ENCODE measurements around the gene CAMK1D.

CAMK1D gene

DNA sequence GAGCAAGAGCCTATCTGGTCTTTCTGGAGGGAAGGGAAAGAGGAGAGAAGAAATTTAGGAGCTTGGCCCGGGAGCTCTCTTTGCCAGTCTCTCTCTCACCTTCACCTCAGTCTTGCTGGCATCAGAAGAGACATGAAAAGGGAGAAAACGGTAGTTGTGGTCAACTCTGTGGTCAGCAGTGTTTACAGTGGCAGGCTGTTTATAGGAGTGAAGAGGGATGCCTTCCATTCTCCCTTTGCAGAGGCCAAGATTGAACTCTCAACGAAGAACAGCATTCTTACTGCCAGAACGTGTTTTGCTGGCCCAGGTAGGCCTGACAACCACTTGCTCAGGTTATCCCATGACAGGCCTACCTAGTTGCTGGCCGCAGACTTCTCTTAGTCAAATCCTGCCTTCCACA is 518.9 kb downstream of the CAMK1D start:
- no peak for TF ChIP-seq POLR2A (IDR thresholded peaks at IDR 0.05; ENCODE audit: low read depth, low read length)
- DNase-seq (ENCODE audit: insufficient read length, low spot score), result no peak
- FAIRE-seq, result no peak

DNA sequence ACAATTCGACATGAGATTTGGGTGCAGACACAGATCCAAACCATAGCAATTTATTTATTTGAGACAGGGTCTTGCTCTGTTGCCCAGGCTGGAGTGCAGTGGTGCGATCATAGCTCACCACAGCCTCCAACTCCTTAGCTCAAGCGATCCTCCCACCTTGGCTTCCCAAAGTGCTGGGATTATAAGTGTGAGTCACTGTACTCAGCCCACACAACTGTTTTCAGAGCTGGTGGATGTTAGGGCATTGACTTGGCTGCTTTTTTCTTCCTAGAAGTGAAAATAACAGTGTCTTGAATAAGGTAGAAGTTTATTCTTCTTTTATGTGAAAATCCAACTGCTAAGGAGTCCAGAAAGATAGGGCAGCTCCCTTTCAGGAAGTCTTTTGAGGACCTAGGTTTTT is 520.1 kb downstream of the CAMK1D start:
- no peak for FAIRE-seq
- no peak for TF ChIP-seq POLR2A (IDR thresholded peaks at IDR 0.05; ENCODE audit: low read depth, low read length)
- DNase-seq (ENCODE audit: insufficient read length, low spot score), result no peak

DNA sequence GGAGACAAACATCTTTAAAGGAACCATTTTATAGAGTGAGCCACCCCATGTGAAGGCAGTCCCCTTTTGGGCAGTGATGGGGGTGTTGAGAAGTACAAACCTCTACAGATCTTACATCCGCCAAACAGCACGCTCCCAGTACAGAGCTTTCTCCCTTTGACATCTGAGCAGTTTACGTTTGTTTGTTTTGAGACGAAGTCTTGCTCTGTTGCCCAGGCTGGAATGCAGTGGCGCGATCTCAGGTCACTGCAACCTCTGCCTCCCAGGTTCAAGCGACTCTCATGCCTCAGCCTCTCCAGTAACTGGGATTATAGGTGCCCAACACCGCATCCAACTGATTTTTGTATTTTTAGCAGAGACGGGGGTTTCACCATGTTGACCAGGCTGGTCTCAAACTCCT is 523.2 kb downstream of the CAMK1D start:
- FAIRE-seq, result no peak

DNA sequence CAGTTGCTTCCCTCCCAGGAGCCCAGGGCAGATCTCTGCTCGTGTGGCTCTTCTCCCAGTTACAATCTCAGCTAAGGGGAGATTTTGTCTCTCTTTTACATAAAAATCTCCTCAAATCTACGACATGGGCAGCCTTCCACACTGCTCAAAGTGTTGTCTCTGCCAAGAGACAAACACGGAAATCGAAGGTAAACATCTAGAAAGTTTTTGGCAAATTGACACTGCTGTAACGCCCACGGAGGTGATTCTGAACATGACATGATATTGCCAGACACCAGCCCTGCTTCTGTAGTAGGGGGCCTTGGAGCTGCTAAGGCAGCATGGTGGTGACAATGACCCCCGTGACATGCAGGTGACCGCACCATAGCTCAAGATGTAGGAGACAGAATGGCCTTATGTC is 523.8 kb downstream of the CAMK1D start:
- TF ChIP-seq POLR2A (IDR thresholded peaks at IDR 0.05; ENCODE audit: low read depth, low read length), result no peak
- FAIRE-seq (no peak), DNase-seq (ENCODE audit: insufficient read length, low spot score) (no peak)

More for the DNA sequence above, 523.2 kb downstream of the CAMK1D start:
- DNase-seq (ENCODE audit: insufficient read length, low spot score), result no peak
- no peak for TF ChIP-seq POLR2A (IDR thresholded peaks at IDR 0.05; ENCODE audit: low read depth, low read length)

DNA sequence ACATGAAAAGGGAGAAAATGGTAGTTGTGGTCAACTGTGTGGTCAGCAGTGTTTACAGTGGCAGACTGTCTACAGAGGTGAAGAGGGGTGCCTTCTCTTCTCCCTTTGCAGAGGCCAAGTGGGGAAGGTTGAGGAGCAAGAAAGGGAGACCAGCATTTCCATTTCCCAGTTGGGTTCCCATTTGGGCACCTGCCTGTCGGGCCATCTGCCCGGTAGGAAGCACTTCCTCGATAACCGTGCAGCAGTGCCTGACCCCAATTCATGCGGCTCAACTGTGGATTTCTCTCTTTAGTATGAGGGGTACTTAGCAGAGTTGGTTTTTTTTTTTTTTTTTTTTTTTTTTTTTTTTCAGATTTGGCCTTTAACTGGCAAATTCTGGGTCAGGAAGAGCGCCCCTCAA is 525.2 kb downstream of the CAMK1D start:
- TF ChIP-seq POLR2A (IDR thresholded peaks at IDR 0.05; ENCODE audit: low read depth, low read length), result no peak
- FAIRE-seq (no peak), DNase-seq (ENCODE audit: insufficient read length, low spot score) (no peak)

DNA sequence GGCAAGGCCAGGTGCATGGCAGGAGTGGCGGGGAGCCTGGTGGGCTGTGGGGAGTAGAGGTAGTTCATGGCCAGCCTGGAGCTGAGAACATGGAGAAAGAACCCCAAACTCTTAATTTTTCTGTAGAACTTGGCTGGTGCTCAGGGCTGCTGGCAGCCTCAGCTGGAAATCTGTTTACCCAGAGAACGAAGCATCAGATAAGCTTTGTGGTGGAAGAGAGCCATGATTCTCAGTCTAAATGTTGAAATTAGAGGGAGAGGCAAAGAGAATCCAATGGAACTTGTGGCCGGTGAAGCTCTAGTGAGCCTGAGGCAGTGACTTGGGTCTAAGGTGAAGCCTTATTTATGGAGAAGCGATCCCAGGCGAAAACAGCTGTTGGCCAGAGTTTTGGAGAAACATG is 525.8 kb downstream of the CAMK1D start:
- FAIRE-seq (no peak), DNase-seq (ENCODE audit: insufficient read length, low spot score) (no peak)
- no peak for TF ChIP-seq POLR2A (IDR thresholded peaks at IDR 0.05; ENCODE audit: low read depth, low read length)

DNA sequence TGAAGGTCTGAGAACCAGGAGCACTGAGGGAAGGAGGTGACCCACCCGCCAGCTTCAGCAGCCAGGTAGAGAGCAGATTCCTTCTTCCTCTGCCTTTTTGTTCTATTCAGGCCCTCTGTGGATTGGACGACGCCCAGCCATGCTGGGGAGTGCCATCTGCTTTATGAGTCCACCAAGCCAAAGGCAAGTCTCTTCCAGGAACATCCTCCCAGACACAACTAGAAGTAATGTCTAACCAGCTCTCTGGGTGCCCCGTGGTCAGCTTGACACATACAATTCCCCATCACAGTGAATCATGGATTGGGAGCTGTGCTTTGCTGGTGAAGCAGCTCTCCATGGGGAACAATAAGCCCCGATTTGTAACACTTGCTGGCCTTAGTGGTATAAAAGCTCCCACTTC is 526.9 kb downstream of the CAMK1D start:
- FAIRE-seq (no peak), DNase-seq (ENCODE audit: insufficient read length, low spot score) (no peak)
- no peak for TF ChIP-seq POLR2A (IDR thresholded peaks at IDR 0.05; ENCODE audit: low read depth, low read length)

DNA sequence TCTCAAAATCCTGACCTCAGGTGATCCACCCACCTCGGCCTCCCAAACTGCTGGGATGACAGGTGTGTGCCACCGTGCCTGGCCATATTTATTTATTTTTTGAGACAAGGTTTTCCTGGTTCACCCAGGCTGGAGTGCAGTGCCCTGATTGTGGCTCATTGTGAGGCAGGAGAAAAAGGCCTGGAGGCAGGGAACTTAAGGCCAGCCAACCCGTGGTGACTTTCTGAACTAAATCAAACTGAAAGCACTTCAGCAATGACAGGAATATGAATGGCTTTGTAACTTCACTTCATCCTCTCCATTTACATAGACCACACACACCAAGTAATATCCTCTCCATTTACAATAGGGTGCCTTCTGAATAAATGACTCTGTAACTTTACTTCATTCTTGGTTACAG is 527.8 kb downstream of the CAMK1D start:
- DNase-seq (ENCODE audit: insufficient read length, low spot score), result no peak
- no peak for TF ChIP-seq POLR2A (IDR thresholded peaks at IDR 0.05; ENCODE audit: low read depth, low read length)
- FAIRE-seq, result no peak

DNA sequence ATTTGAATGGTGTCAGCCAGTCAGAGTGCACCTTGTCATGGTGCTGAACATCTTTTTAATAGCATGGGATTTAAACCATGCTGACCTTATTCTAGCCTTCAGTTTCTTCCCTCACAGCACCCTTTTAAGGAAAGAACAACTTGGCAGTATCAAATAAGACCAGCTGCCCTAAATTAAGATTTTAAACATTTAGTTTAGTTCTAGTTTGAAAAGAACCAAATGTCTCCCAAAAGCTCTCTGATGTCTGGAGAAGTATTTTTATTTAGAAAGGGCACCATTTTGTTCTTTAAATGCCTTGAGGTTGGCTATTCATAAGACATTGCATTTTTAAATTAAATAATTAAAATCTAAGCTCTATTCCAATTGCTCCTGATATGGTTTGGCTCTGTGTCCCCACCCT is 531.1 kb downstream of the CAMK1D start:
- no peak for TF ChIP-seq POLR2A (IDR thresholded peaks at IDR 0.05; ENCODE audit: low read depth, low read length)
- FAIRE-seq, result no peak
- no peak for DNase-seq (ENCODE audit: insufficient read length, low spot score)

DNA sequence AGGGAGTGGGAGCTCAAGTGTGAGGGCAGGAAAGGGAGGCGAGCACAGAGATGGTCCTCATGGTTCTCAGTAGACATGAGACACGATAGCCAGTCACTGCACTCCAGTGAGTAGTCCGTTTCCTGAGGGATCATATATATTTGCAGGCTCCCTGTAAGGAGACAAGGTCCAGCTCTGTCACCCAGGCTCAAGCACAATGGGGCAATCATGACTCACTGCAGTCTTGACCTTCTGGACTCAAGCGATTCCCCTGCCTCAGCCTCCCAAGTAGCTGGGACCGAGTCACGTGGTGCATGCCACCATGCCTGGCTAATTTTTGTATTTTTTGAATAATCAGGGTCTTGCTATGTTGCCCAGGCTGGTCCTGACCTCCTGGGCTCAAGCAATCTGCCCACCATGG is 535.5 kb downstream of the CAMK1D start:
- DNase-seq (ENCODE audit: insufficient read length, low spot score) (no peak), FAIRE-seq (no peak)
- TF ChIP-seq POLR2A (IDR thresholded peaks at IDR 0.05; ENCODE audit: low read depth, low read length), result no peak

Measured in H54 (cell line).